Gastroesophageal sphincter (tissue), 3 donors: ENCODE data around the gene RNF224.

Experiments used
- POLR2A ChIP-seq, 2 donors: fragments of 450-650 bp; IDR thresholded peaks; one replicate each; pipeline ENCODE4 v1.6.1; 2017; ENCODE audit warnings: antibody characterized with exemption in 2 of 2, mild to moderate bottlenecking in 2 of 2, moderate library complexity in 1 of 2
- TF ChIP-seq, protein P1 (sequence below), 4 experiments: fragments of 200-600 bp in 2 of 4; fragments of 450-650 bp in 2 of 4; sonication (generic) in 1 of 4; IDR thresholded peaks; one replicate each; pipeline ENCODE4 v1.5.1; 2017 to 2019; ENCODE audit warnings: antibody characterized with exemption in 4 of 4, mild to moderate bottlenecking in 2 of 4, moderate library complexity in 2 of 4

GRCh38 chr9:137234758-137235423 is 7.6 kb downstream of the RNF224 start:
- TF ChIP-seq, protein P1, sequence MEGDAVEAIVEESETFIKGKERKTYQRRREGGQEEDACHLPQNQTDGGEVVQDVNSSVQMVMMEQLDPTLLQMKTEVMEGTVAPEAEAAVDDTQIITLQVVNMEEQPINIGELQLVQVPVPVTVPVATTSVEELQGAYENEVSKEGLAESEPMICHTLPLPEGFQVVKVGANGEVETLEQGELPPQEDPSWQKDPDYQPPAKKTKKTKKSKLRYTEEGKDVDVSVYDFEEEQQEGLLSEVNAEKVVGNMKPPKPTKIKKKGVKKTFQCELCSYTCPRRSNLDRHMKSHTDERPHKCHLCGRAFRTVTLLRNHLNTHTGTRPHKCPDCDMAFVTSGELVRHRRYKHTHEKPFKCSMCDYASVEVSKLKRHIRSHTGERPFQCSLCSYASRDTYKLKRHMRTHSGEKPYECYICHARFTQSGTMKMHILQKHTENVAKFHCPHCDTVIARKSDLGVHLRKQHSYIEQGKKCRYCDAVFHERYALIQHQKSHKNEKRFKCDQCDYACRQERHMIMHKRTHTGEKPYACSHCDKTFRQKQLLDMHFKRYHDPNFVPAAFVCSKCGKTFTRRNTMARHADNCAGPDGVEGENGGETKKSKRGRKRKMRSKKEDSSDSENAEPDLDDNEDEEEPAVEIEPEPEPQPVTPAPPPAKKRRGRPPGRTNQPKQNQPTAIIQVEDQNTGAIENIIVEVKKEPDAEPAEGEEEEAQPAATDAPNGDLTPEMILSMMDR (IDR thresholded peaks at IDR 0.05), result no peak
- TF ChIP-seq POLR2A (IDR thresholded peaks at IDR 0.05), result no peak
